Activated CD8-positive, alpha-beta memory T cell treated with anti-CD3 and anti-CD28 coated beads, Interleukin-2, amount 50 U/mL, for 24 hours (primary cell): ENCODE data around the gene KRTAP9-4.
"Not testable (repeated sequence)": the region's sequence is repeated elsewhere in the genome, so short reads cannot be mapped to it uniquely, and the experiment has no call there.

Source experiments
- DNase-seq: peaks from one replicate; pipeline ENCODE4 v3.0.0-alpha.2; 2020; ENCODE audit errors: extremely low read depth

The KRTAP9-4 gene

GRCh38 chr17:41264599-41264998, 15.1 kb downstream of the KRTAP9-4 start:
- no peak for DNase-seq

GRCh38 chr17:41265078-41265477, 15.6 kb downstream of the KRTAP9-4 start, which contains the start of gene KRTAP9-6:
Gene KRTAP9-6, plus strand, starts transcription at chr17:41265378. Its CDS starts 0 bp downstream, at chr17:41265378.
- DNase-seq, result no peak

- no peak for DNase-seq
Observed at GRCh38 chr17:41267711-41268110, 18.2 kb downstream of the KRTAP9-4 start.

- DNase-seq, result not testable (repeated sequence)
Observed at GRCh38 chr17:41271323-41271722, 21.8 kb downstream of the KRTAP9-4 start.

- no peak for DNase-seq
Observed at GRCh38 chr17:41271858-41272257, 22.4 kb downstream of the KRTAP9-4 start.

- not testable (repeated sequence) for DNase-seq
Observed at GRCh38 chr17:41275648-41276190, 26.2 kb downstream of the KRTAP9-4 start, which contains the start of gene KRTAP9-7. Gene KRTAP9-7, plus strand, starts transcription at chr17:41275698. Its CDS starts 0 bp downstream, at chr17:41275698.

- DNase-seq, result no peak
Observed at GRCh38 chr17:41278176-41278955, 28.9 kb downstream of the KRTAP9-4 start.

GRCh38 chr17:41284043-41284442, 34.6 kb downstream of the KRTAP9-4 start:
- DNase-seq, result no peak

GRCh38 chr17:41284546-41284945, 35.1 kb downstream of the KRTAP9-4 start:
- no peak for DNase-seq

- no peak for DNase-seq
Observed at GRCh38 chr17:41287050-41287449, 37.6 kb downstream of the KRTAP9-4 start.

GRCh38 chr17:41294016-41294415, 44.5 kb downstream of the KRTAP9-4 start:
- DNase-seq, result no peak

- DNase-seq, result no peak
Observed at GRCh38 chr17:41296846-41297245, 47.4 kb downstream of the KRTAP9-4 start.

GRCh38 chr17:41298458-41299135, 49.1 kb downstream of the KRTAP9-4 start:
- no peak for DNase-seq
